ENCODE data around the gene LGALS9. TPM values are rescaled to one million over a fixed set of nuclear protein-coding genes. Genes with fewer than 3 reads are reported as not detected.

Gene LGALS9
- polyA plus RNA-seq, 1 of the 3 experiments (the other 2 are of a cell fraction) = 0.21 TPM

DNA sequence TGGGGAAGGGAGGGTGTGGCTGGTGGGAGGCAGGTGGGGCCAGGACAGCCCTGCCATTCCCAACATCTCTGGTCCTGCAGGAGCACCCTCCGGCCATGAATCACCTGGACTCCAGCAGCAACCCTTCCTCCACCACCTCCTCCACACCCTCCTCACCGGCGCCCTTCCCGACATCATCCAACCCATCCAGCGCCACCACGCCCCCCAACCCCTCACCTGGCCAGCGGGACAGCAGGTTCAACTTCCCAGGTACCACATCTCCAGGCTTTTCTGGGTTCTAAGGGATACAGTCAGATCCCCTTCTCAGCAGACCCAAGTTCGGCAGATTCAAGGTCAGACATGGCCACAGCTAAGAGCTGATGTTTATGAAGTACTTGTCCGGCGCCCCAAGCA lies 33.8 kb upstream of the LGALS9 start (continued):
- TF ChIP-seq FOSL2 (IDR thresholded peaks at IDR 0.05; ENCODE audit: borderline replicate concordance, low read depth) = no peak
- TF ChIP-seq SIN3A (IDR thresholded peaks at IDR 0.05; ENCODE audit: borderline replicate concordance, low read depth, low read length) = no peak
- no peak for TF ChIP-seq NRF1 (IDR thresholded peaks at IDR 0.05; ENCODE audit: low read depth, low read length)

DNA sequence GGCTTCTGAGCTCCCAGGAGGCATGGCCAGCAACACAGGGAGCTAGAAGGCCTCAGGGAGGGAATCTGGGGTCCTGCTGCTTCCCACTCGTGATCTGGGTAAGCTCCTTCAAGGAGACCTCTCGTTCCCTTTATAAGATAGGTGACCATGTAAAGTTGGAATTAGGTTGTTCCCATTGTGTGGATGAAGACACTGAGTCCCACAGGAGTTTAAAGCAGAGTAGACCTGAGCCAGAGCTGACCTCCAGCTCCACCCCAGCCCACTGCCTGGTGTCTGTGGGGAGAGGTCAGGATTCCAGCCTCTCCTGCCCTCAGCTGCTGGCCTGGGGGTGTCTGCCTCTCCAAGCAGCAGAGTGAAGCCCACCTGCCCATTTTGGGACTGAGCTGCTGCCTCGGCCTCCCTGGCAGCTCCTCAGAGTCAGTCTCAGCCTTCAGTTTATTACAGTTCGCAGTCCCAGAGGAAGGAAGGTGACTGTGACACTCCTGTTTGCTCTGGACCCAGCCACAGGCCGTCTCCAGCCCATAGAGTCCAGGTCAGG lies 33.1 kb upstream of the LGALS9 start:
- no peaks in the 10 kb centered on the region for H3K27me3 ChIP-seq (ENCODE audit: insufficient read depth)
- H3F3A ChIP-seq (replicated peaks; ENCODE audit: insufficient read depth) = peaks cover 4% of the 10 kb centered on the region
- no peaks in the 10 kb centered on the region for H3K9me3 ChIP-seq
- H3K79me2 ChIP-seq (ENCODE audit: insufficient read depth) = no peaks in the 10 kb centered on the region
- no peak overlapping the region for H3K4me3 ChIP-seq (ENCODE audit: low read depth in 2 of 2, low read length in 1 of 2)
- H3K4me1 ChIP-seq (ENCODE audit: control insufficient read depth in 1 of 2, insufficient read depth in 2 of 2, low read depth in 1 of 2, low read length in 1 of 2) = peaks cover 0 to 24% of the 10 kb centered on the region in 2 experiments; a peak in 2 of 4 replicates
- no peaks in the 10 kb centered on the region for H3K9me2 ChIP-seq
- no peak for DNase-seq
- TF ChIP-seq, protein P1, sequence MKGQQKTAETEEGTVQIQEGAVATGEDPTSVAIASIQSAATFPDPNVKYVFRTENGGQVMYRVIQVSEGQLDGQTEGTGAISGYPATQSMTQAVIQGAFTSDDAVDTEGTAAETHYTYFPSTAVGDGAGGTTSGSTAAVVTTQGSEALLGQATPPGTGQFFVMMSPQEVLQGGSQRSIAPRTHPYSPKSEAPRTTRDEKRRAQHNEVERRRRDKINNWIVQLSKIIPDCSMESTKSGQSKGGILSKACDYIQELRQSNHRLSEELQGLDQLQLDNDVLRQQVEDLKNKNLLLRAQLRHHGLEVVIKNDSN (IDR thresholded peaks at IDR 0.05; ENCODE audit: borderline replicate concordance, low read depth) = no peak
- TF ChIP-seq, protein P2, sequence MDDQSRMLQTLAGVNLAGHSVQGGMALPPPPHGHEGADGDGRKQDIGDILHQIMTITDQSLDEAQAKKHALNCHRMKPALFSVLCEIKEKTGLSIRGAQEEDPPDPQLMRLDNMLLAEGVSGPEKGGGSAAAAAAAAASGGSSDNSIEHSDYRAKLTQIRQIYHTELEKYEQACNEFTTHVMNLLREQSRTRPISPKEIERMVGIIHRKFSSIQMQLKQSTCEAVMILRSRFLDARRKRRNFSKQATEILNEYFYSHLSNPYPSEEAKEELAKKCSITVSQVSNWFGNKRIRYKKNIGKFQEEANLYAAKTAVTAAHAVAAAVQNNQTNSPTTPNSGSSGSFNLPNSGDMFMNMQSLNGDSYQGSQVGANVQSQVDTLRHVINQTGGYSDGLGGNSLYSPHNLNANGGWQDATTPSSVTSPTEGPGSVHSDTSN (IDR thresholded peaks at IDR 0.05) = no peak
- TF ChIP-seq NFIC (IDR thresholded peaks at IDR 0.05; ENCODE audit: borderline replicate concordance) (no peak), MXI1 (IDR thresholded peaks at IDR 0.05; ENCODE audit: low read depth, low read length) (no peak), YY1 (IDR thresholded peaks at IDR 0.05; ENCODE audit: low read depth) (no peak), ELF1 (IDR thresholded peaks at IDR 0.05) (no peak), NRF1 (IDR thresholded peaks at IDR 0.05; ENCODE audit: low read depth, low read length) (no peak), RXRA (IDR thresholded peaks at IDR 0.05; ENCODE audit: borderline replicate concordance, low read depth) (no peak), GABPA (IDR thresholded peaks at IDR 0.05; ENCODE audit: low read depth) (no peak), FOSL2 (IDR thresholded peaks at IDR 0.05; ENCODE audit: borderline replicate concordance, low read depth) (no peak), JUND (IDR thresholded peaks at IDR 0.05) (no peak), FOXM1 (IDR thresholded peaks at IDR 0.05; ENCODE audit: low read depth) (no peak), RAD21 (IDR thresholded peaks at IDR 0.05; ENCODE audit: low read length) (no peak), FOXJ3 (CRISPR knock-in tag; IDR thresholded peaks at IDR 0.05) (no peak), CHD2 (IDR thresholded peaks at IDR 0.05; ENCODE audit: low read length, partially characterized antibody) (no peak), TEAD4 (IDR thresholded peaks at IDR 0.05; ENCODE audit: borderline replicate concordance, insufficient read depth) (no peak), EZH2phosphoT487 (IDR thresholded peaks at IDR 0.05; ENCODE audit: borderline replicate concordance, low read depth) (no peak)
- TF ChIP-seq, protein P3, sequence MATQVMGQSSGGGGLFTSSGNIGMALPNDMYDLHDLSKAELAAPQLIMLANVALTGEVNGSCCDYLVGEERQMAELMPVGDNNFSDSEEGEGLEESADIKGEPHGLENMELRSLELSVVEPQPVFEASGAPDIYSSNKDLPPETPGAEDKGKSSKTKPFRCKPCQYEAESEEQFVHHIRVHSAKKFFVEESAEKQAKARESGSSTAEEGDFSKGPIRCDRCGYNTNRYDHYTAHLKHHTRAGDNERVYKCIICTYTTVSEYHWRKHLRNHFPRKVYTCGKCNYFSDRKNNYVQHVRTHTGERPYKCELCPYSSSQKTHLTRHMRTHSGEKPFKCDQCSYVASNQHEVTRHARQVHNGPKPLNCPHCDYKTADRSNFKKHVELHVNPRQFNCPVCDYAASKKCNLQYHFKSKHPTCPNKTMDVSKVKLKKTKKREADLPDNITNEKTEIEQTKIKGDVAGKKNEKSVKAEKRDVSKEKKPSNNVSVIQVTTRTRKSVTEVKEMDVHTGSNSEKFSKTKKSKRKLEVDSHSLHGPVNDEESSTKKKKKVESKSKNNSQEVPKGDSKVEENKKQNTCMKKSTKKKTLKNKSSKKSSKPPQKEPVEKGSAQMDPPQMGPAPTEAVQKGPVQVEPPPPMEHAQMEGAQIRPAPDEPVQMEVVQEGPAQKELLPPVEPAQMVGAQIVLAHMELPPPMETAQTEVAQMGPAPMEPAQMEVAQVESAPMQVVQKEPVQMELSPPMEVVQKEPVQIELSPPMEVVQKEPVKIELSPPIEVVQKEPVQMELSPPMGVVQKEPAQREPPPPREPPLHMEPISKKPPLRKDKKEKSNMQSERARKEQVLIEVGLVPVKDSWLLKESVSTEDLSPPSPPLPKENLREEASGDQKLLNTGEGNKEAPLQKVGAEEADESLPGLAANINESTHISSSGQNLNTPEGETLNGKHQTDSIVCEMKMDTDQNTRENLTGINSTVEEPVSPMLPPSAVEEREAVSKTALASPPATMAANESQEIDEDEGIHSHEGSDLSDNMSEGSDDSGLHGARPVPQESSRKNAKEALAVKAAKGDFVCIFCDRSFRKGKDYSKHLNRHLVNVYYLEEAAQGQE (IDR thresholded peaks at IDR 0.05; ENCODE audit: low read depth, low read length) = no peak
- TF ChIP-seq, protein P4, sequence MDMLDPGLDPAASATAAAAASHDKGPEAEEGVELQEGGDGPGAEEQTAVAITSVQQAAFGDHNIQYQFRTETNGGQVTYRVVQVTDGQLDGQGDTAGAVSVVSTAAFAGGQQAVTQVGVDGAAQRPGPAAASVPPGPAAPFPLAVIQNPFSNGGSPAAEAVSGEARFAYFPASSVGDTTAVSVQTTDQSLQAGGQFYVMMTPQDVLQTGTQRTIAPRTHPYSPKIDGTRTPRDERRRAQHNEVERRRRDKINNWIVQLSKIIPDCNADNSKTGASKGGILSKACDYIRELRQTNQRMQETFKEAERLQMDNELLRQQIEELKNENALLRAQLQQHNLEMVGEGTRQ (IDR thresholded peaks at IDR 0.05; ENCODE audit: borderline replicate concordance, low read depth, low read length) = no peak
- no peak overlapping the region for H3K4me2 ChIP-seq
- no peak overlapping the region for H2AFZ ChIP-seq (ENCODE audit: low read depth)
- 86% methylated on average over 4 of the region's 5 CpGs for WGBS (ENCODE audit: low lambda C conversion rate)
- no peak overlapping the region for H3K9ac ChIP-seq
- no peaks in the 10 kb centered on the region for H4K20me1 ChIP-seq (ENCODE audit: insufficient read depth)
- CTCF ChIA-PET = interaction anchor here (0.7 to 15.0 kb wide), 13 partner anchors 12 to 360 kb away, joined by 3 to 222 read pairs (median 4); partner anchors contain the start of gene KSR1
- POLR2A ChIA-PET = interaction anchor here (0.8 kb wide), 1 partner anchor 257 kb away, joined by 3 read pairs; no protein-coding TSS in a partner anchor
- H3K36me3 ChIP-seq (replicated peaks in 1 of 2; ENCODE audit: control insufficient read depth in 1 of 2, insufficient read depth in 2 of 2, low read length in 1 of 2) = peaks cover 0 to 13% of the 10 kb centered on the region in 2 experiments
- no peak overlapping the region; a peak in 1 of 4 replicates for H3K27ac ChIP-seq (ENCODE audit: low read depth in 2 of 2, low read length in 1 of 2)
